GM21723 (cell line): ENCODE measurements around the gene UGT1A6.

Experiments used
- ATAC-seq: cut with Tn5 transposase; IDR thresholded peaks from one replicate; pipeline ENCODE4 v1.9.1; 2021; ENCODE audit warnings: mild to moderate bottlenecking, moderate library complexity; ENCODE audit not compliant: unreplicated experiment

The UGT1A6 gene

DNA sequence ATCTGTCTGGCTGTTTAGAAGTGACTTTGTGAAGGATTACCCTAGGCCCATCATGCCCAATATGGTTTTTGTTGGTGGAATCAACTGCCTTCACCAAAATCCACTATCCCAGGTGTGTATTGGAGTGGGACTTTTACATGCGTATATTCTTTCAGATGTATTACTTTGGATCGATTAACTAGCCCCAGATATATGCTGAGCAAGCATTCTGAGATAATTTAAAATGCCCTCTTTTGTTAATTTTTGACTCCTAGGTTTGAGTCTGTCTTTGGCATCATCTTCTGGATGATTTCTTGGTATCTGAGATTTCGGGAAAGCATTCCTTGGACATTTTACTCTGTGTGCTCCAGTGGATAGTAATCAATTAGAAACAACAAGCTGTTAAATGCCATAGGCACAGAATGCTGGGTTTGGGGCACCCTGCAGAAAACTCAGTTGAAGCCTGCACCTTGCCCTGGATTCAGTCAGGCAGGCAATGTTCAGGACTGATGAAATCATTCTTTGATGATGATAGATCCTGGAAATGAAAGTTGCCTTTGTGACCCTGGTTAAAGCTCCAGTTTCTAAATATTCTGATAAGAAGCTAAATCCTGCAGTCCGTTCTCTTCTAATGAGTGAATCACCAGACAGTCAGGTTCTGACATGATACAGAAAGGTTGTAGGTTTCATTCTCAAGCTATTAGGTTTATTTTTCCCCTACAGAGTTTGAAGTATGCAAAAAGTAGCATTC lies 68.5 kb downstream of the UGT1A6 start:
- ATAC-seq: no peak

GRCh38 chr2:233764264-233764663 lies 71.6 kb downstream of the UGT1A6 start:
- no peak for ATAC-seq

DNA sequence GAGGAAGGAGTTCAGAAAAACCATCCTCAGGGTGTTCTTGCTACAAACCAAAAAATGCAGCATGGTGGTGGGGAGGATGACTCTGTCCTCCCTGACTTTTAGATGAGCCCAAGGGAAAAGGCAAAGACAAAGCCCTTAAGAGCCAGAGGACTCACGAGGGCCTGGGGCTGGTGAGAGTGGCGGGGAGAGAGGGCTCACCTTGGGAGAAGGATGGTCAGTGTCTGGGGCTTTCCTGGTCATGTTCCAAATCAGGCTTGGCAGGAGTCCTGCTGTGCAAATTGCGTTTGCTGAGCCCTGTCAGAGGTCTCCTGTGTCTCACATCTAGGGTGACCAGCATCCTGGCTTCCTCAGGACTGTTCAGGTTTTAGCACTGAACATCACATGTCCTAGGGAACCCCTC lies 72.1 kb downstream of the UGT1A6 start:
- no peak for ATAC-seq

GRCh38 chr2:233766416-233766815 lies 73.7 kb downstream of the UGT1A6 start:
- no peak for ATAC-seq

GRCh38 chr2:233768076-233768475 lies 75.4 kb downstream of the UGT1A6 start:
- ATAC-seq: no peak

DNA sequence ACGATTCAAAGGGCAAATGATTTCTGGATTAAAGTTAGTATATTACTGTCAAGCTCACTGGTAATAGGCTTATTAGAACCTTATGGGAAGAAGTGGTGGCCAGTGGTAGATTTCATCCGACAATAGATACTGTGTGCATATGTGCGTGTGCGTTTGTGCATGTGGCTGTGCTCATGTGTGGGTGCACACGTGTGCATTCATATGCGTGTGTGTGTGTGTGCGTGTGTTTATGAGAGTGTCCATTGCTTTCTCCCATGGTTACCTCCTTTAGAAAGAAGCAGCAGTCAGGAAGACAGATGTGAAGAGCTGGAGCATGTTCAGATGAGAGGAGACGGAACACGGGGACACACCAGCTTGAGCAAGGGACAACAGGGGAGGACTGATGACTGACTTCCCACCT lies 76.6 kb downstream of the UGT1A6 start:
- ATAC-seq: no peak

DNA sequence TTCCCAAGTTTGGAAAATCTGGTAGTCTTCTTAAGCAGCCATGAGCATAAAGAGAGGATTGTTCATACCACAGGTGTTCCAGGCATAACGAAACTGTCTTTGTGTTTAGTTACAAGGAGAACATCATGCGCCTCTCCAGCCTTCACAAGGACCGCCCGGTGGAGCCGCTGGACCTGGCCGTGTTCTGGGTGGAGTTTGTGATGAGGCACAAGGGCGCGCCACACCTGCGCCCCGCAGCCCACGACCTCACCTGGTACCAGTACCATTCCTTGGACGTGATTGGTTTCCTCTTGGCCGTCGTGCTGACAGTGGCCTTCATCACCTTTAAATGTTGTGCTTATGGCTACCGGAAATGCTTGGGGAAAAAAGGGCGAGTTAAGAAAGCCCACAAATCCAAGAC lies 79.5 kb downstream of the UGT1A6 start:
- no peak for ATAC-seq

DNA sequence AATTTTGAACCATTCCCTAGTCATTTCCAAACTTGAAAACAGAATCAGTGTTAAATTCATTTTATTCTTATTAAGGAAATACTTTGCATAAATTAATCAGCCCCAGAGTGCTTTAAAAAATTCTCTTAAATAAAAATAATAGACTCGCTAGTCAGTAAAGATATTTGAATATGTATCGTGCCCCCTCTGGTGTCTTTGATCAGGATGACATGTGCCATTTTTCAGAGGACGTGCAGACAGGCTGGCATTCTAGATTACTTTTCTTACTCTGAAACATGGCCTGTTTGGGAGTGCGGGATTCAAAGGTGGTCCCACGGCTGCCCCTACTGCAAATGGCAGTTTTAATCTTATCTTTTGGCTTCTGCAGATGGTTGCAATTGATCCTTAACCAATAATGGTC lies 79.9 kb downstream of the UGT1A6 start:
- ATAC-seq: no peak

DNA sequence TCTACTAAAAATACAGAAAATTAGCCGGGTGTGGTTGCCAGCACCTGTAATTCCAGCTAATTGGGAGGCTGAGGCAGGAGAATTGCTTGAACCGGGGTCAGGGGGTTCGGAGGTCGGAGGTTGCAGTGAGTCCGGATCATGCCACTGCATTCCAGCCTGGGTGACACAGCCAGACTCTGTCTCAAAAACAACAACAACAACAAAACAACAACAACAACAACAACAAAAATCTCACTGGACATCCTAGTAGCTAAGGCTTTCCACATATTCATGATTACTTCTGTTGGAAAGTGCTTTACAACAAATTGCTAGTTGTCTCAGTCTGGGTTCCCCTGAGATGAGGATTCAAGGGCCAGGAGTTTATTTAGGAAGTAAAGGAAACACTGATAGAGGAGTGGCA lies 81.2 kb downstream of the UGT1A6 start:
- ATAC-seq: no peak

DNA sequence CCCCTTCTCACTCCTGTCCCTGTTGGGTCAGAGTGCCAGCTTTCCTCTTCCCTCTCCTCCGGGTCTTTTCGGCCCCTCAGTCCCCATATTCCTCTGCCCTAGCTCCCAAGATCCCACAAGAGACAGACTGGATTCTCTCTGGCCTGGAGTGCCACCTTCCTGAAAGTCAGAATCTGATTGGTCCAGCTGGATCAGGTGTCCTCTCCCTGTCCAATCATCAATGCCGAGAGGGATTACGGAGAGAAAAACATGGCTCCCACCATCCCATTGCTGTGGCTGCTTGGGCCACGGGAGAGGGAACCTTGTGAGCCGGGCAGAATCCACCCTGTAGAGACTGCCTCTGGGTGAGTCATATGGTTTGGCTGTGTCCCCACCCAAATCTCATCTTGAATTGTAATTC lies 82.7 kb downstream of the UGT1A6 start:
- no peak for ATAC-seq

DNA sequence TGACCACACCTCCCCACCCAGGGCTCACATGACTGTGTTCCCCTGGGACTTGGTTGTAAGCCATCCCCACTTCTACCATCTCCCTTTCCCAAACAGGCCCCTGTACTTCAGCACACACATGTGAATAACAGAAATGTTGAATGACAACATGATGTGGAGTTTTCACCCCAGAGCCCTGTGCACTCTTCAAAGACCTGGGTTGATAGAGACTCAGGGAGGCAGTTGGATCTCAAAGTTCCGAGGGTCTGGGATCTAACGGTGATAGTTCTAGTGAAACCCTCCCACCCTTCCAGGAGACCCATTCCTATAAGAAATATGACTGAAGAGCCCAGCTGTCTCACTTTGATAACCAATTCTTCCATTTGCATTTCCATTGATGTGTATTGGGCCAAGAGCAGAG lies 85.3 kb downstream of the UGT1A6 start, which contains the start of gene MROH2A:
Gene MROH2A (plus strand): TSS at position 301 of the 400 bp plus-strand sequence. CDS start 1,029 bp downstream, outside the sequence.
- no peak for ATAC-seq

DNA sequence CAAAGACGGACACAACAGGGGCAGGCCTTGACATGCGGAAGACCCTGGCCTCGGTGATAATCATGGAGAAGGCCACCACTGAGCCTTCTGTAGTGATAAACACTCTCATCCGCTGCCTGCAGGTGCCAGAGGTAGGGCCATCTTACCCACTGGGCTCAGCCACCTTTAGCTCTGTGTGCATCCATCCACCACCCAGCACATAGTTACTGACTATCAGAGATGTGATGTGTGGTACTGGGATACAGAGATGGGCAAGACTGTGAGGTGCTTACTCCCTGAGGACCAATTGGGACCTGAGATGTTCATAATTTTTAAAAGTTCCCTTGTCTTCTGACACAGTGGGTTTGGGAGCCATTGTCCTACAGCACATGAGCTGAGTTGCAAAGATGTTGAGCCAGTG lies 87.0 kb downstream of the UGT1A6 start:
- ATAC-seq: no peak

GRCh38 chr2:233780771-233781170 lies 88.1 kb downstream of the UGT1A6 start:
- no peak for ATAC-seq

DNA sequence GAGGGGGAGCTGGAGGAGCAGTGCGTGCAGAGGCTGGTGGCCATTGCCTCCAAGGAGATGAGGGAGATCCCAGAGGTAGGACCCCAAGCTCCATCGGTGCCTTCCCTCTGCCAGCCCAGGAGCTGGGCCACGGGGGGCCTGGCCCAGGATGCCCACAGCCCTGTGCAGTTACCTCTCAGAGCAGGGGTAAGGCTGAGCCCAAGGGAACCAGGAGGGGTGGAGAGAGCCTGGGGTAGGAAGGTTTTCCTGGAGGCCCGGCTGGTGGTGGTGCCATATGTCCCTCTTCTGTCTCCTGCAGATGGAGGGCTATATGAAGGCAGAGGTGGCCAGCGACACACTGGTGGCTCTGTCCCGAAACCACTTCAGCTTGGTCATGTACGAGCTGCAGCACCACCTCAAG lies 96.9 kb downstream of the UGT1A6 start:
- ATAC-seq: no peak

DNA sequence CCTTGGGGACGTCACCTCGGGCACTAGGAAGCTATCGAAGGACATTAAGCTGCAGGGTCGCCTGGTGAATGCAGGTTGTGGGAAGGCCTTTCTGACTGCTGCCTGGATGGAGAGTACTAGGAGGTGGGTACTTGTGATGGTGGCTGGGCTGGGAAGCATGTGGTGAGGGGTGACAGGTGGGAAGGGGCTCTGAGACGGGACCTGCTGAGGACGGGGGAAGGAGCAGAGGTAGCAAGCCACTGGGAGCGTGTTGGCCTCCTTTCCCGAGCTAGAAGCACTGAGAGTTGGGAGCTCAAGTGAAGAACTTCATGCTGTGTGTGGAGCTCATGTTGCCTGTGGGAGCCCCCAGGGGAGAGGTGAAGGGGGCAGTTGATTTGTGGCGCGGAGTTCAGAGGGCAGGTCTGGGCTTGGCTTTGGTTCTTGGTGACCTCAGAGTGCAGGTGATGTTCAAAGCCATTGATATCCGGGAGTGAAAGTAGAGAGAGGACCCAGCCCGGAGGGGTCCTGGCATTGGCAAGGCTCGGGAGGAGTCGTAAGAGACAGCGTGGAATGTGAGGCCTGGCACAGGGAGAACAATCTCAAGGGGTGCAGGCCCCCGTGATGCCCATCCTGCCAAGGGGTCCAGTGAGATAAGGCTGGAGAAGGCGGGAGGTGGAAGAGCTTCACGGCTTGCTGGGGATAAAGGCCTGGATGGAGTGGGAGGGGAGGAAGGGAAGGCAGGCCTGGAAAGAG lies 98.6 kb downstream of the UGT1A6 start:
- no peak for ATAC-seq

DNA sequence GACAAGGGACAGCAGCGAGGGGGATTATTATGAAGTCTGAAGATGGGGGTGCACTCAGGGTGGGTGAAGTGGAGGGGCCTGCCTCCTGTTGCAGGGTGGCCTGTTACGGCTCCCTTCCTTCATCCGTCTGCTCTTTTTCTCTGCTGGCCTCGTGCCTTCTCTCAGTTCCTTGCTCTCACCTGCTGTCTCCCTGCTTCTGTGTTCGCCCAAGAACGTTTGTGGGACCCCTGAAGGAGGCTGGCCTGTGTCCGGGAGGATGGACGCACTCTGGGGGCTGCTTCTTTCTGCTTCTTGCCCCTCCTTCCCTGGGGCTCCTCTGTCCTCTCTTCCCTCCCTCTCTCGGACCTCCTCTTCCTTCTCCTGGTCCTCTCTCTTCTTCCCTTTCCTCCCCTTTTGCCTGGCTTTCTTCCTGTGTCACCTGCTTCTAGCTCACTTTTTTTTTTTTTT lies 99.2 kb downstream of the UGT1A6 start:
- no peak for ATAC-seq

DNA sequence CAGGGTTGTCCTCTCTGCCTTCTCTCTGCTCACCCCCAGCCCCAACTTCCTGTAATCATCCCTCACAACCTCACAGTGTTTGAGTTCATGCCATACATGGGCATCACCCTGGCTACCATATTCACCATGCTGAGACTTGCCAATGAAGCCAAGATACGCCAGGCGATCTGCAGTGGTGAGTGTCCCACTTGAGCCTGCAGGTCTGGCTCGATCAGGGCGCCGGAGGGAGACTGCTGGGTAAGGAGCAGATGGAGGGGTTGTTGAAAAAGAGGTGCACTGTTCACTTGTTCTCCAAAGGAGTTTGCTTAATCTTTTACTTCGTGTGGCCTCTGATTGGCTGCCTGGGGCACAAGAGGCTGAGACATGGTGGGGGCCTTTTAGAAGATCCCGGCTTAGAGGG lies 100.0 kb downstream of the UGT1A6 start:
- ATAC-seq: no peak

DNA sequence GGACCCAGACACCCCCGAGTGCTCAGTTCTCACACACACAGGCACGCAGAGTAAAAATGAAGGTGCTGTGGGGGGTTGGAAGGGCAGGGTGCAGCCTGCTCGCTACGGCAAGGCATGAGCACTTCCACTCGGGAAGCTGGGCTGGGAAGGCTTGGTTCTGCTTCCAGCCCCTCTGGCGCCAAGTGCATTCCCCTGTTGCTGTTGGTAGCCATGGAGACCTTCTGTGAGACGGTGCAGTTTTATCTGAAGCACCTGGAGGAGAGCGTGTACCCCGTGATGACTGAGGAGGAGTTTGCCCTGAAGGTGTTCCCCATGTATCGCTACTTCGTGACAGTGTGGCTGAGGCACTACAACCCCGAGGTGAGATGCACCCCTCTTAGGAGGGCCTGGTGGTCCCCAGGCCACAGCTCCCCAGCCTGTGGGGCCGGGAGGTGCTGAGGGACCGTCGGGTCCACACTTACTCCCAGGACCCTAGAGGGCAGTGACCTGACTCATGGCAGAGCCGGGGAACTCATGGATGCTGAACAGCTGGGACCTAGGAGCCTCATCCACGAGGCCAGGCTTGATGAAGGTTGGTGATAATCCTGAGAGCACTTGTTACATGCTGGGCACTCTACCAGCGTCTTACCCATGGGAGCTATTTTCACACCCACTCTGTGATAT lies 100.9 kb downstream of the UGT1A6 start:
- no peak for ATAC-seq

DNA sequence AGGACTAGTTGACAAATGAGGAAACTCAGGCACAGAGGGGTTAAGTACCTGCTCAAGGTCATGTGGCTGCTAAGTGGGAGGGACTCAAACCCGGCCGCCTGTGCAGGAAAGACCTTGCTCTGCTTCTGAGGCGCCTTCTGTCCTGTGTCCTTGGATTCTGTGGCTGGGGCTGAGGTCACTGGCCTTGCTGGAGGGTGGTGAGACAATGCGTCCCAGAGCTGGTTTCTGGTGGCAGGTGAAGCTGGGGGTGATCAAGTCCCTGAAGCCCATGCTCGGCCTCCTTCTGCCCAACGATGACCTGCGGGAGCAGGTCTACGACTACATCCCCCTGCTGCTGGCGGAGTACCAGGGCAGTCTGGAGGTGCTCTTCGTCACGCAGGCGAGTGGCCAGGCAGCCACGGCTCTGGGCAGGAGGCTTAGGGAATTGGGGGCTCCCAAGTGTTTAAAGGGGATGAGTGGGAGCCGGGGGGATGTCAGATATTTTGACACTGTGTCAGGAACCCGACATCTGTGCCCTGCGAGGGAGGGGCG lies 101.5 kb downstream of the UGT1A6 start:
- no peak for ATAC-seq

- no peak for ATAC-seq
These were observed 103.1 kb downstream of the UGT1A6 start for GRCh38 chr2:233795735-233796171.

DNA sequence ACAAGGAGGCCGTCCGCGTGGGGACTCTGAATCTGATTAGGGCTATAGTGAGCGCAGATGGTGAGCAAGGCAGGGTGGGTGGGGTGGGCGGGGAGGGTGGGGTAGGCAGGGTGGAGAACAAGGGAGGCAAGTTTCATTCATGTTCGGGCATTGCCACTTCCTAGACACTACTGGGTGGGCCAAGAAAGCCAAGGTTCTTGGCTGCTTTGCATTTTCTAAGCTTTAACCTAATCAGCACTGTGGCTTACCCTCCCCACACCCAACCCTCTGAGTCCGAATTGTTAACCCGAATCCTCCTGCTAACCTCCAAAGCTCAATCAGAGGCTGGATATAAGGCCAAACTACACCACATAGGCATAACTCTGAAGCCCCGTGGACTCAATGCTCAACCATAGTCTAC lies 103.6 kb downstream of the UGT1A6 start:
- ATAC-seq: no peak
